Keratinocyte (primary cell): ENCODE measurements around the gene POU2F2. TPM values are rescaled to one million over a fixed set of nuclear protein-coding genes. Genes with fewer than 3 reads are reported as not detected.
"Not testable (repeated sequence)": the region's sequence is repeated elsewhere in the genome, so short reads cannot be mapped to it uniquely, and the experiment has no call there.

ENCODE experiments used
- DNase-seq: peaks from one replicate; pipeline ENCODE4 v3.0.0-alpha.2; 2011; ENCODE audit warnings: low read depth, missing footprints, low spot score
- FAIRE-seq: peaks from 2 replicates; lab custom pipeline; 2011; peaks lifted over from hg19 to GRCh38; lab: Jason Lieb, UNC
- H2AFZ ChIP-seq: 2 replicates; pipeline ENCODE4 v1.6.0; 2012; ENCODE audit warnings: low read length, control low read depth, inconsistent platforms; ENCODE audit not compliant: control insufficient read depth
- H3K27ac ChIP-seq: 2 replicates; pipeline ENCODE4 v1.5.1; 2011; ENCODE audit warnings: low read length; ENCODE audit not compliant: control insufficient read depth, insufficient read depth
- H3K27me3 ChIP-seq: 3 replicates; pipeline ENCODE4 v1.6.0; 2011; ENCODE audit warnings: low read length; ENCODE audit not compliant: control insufficient read depth, insufficient read depth; ENCODE audit errors: extremely low read depth
- H3K36me3 ChIP-seq, 2 experiments: 2 replicates in 1 of 2; 3 replicates in 1 of 2; pipeline ENCODE4 v1.5.1; 2011; ENCODE audit warnings: low read length in 2 of 2, mild to moderate bottlenecking in 1 of 2; ENCODE audit not compliant: control insufficient read depth in 2 of 2, insufficient read depth in 2 of 2; ENCODE audit errors: extremely low read depth in 1 of 2
- H3K4me1 ChIP-seq: 3 replicates; pipeline ENCODE4 v1.5.1; 2011; ENCODE audit warnings: low read length; ENCODE audit not compliant: control insufficient read depth, insufficient read depth; ENCODE audit errors: extremely low read depth
- H3K4me2 ChIP-seq: 3 replicates; pipeline ENCODE4 v1.6.0; 2011; ENCODE audit warnings: low read depth, low read length; ENCODE audit not compliant: control insufficient read depth, insufficient read depth; ENCODE audit errors: extremely low read depth
- H3K4me3 ChIP-seq, 3 experiments: fragments of 200-600 bp in 1 of 3; sonication (generic) in 1 of 3; 2 replicates in 2 of 3; 3 replicates in 1 of 3; pipeline ENCODE4 v1.5.1; 2011 to 2016; ENCODE audit warnings: low read length in 3 of 3, mild to moderate bottlenecking in 3 of 3, control low read depth in 2 of 3, inconsistent platforms in 1 of 3, low read depth in 1 of 3, mixed read lengths in 1 of 3, mixed run types in 1 of 3, moderate library complexity in 1 of 3; ENCODE audit not compliant: control insufficient read depth in 2 of 3, insufficient read depth in 2 of 3; ENCODE audit errors: extremely low read depth in 1 of 3
- H3K79me2 ChIP-seq: 2 replicates; pipeline ENCODE4 v1.6.0; 2012; ENCODE audit warnings: low read length; ENCODE audit not compliant: control insufficient read depth, insufficient read depth
- H3K9ac ChIP-seq: 3 replicates; pipeline ENCODE4 v1.6.0; 2011; ENCODE audit warnings: low read length; ENCODE audit not compliant: control insufficient read depth, insufficient read depth; ENCODE audit errors: extremely low read depth
- H3K9me1 ChIP-seq: 3 replicates; pipeline ENCODE4 v1.6.0; 2011; ENCODE audit warnings: low read length; ENCODE audit not compliant: control insufficient read depth, insufficient read depth; ENCODE audit errors: extremely low read depth
- H3K9me3 ChIP-seq: 2 replicates; pipeline ENCODE4 v1.5.1; 2012; ENCODE audit warnings: low read depth, low read length; ENCODE audit not compliant: control insufficient read depth
- H4K20me1 ChIP-seq: 3 replicates; pipeline ENCODE4 v1.6.0; 2011; ENCODE audit warnings: low read length; ENCODE audit not compliant: control insufficient read depth, insufficient read depth; ENCODE audit errors: extremely low read depth
- CTCF ChIP-seq, 3 experiments: IDR thresholded peaks in 1 of 3; conservative IDR thresholded peaks in 1 of 3; optimal IDR thresholded peaks in 1 of 3; 2 replicates in 2 of 3; 3 replicates in 1 of 3; pipeline versions ENCODE3 to v1.5.1; 2011; ENCODE audit warnings: low read length in 3 of 3, mild to moderate bottlenecking in 3 of 3, moderate library complexity in 2 of 3, control low read depth in 1 of 3, inconsistent platforms in 1 of 3; ENCODE audit not compliant: insufficient read depth in 2 of 3; ENCODE audit errors: extremely low read depth in 1 of 3
- EZH2 ChIP-seq: IDR thresholded peaks from one replicate; pipeline ENCODE4 v1.6.1; 2012; ENCODE audit warnings: inconsistent platforms, mild to moderate bottlenecking, low read length, moderate library complexity
- dilution Hi-C: fragments of 300-500 bp; cut with MboI; formaldehyde crosslinking; loops from one replicate; pipeline ENCODE4 v1.7.0; 2020; ENCODE audit warnings: low sequenced_read_pairs; ENCODE audit not compliant: extremely low pct_ligation_motif_present
- polyA plus RNA-seq, 5 experiments: library from polyadenylated mRNA; depleted of rRNA in 3 of 5; stranded (reverse) in 3 of 5; stranded (forward) in 1 of 5; unstranded in 1 of 5; fragments of >200 nt; gene quantifications; 1 replicate in 1 of 5; 2 replicates in 3 of 5; 3 replicates in 1 of 5; pipeline versions ENCODE4 v1.2.1 to v1.2.3, GENCODE V29; 2011 to 2012; ENCODE audit warnings: missing spikeins in 2 of 5, low read depth in 1 of 5, low replicate concordance in 1 of 5

POU2F2 gene
- polyA plus RNA-seq, 1 donor (not counting 4 experiments of a cell fraction or from before 2014, with no cell fraction given): 7.0 TPM

- Histone ChIP-seq H3K27me3 (no peaks in the 10 kb centered on the region), H3K9me3 (no peaks in the 10 kb centered on the region), H3K4me3 (no peak overlapping the region), H3K79me2 (no peaks in the 10 kb centered on the region), H3K4me2 (no peak overlapping the region), H3K36me3 (no peaks in the 10 kb centered on the region), H3K27ac (no peak overlapping the region), H3K9me1 (no peaks in the 10 kb centered on the region), H3K9ac (no peak overlapping the region), H4K20me1 (no peaks in the 10 kb centered on the region), H3K4me1 (peaks cover 4% of the 10 kb centered on the region), H2AFZ (no peak overlapping the region)
- FAIRE-seq (no peak), DNase-seq (no peak)
- TF ChIP-seq CTCF (optimal IDR thresholded peaks at IDR 0.05 in 1 of 3, IDR thresholded peaks at IDR 0.05 in 1 of 3, conservative IDR thresholded peaks at IDR 0.05 in 1 of 3; ENCODE audit: extremely low read depth in 1 of 3, insufficient read depth in 2 of 3, low read length in 3 of 3): no peak
- TF ChIP-seq EZH2: no peak
- dilution Hi-C loops: no loop called here
These were observed 26.9 kb downstream of the POU2F2 start for GRCh38 chr19:42105368-42105767.

- no peak overlapping the region for H3K4me3 ChIP-seq
- H3K9ac ChIP-seq: no peak overlapping the region
- H4K20me1 ChIP-seq: no peaks in the 10 kb centered on the region
- no peak overlapping the region for H2AFZ ChIP-seq
- H3K79me2 ChIP-seq: no peaks in the 10 kb centered on the region
- TF ChIP-seq EZH2 (no peak), CTCF (optimal IDR thresholded peaks at IDR 0.05 in 1 of 3, IDR thresholded peaks at IDR 0.05 in 1 of 3, conservative IDR thresholded peaks at IDR 0.05 in 1 of 3; ENCODE audit: extremely low read depth in 1 of 3, insufficient read depth in 2 of 3, low read length in 3 of 3) (no peak)
- H3K9me1 ChIP-seq: no peaks in the 10 kb centered on the region
- H3K27ac ChIP-seq: no peak overlapping the region
- no peak overlapping the region for H3K4me2 ChIP-seq
- DNase-seq: no peak
- dilution Hi-C loops: no loop called here
- no peaks in the 10 kb centered on the region for H3K4me1 ChIP-seq
- FAIRE-seq: no peak
- H3K36me3 ChIP-seq: no peaks in the 10 kb centered on the region
- H3K27me3 ChIP-seq: no peaks in the 10 kb centered on the region
- no peaks in the 10 kb centered on the region for H3K9me3 ChIP-seq
These were observed 29.4 kb downstream of the POU2F2 start for GRCh38 chr19:42102877-42103276.

- FAIRE-seq, H2AFZ ChIP-seq, H3K9me3 ChIP-seq, H3K27ac ChIP-seq, H3K36me3 ChIP-seq, H3K79me2 ChIP-seq, H3K4me2 ChIP-seq, H4K20me1 ChIP-seq, DNase-seq, H3K27me3 ChIP-seq, H3K9me1 ChIP-seq, H3K4me3 ChIP-seq, dilution Hi-C loops, H3K4me1 ChIP-seq, H3K9ac ChIP-seq: not testable (repeated sequence)
These were observed 32.0 kb downstream of the POU2F2 start for GRCh38 chr19:42100241-42100640.
